ENCODE data around the gene PLEKHG2.

Gene PLEKHG2

GRCh38 chr19:39386557-39386956 lies 25.9 kb upstream of the PLEKHG2 start:
- DNase-seq (ENCODE audit: low read depth), result no peak
- TF ChIP-seq CTCF (conservative IDR thresholded peaks at IDR 0.05; ENCODE audit: low read depth, low read length), result no peak

GRCh38 chr19:39388657-39389056 lies 23.8 kb upstream of the PLEKHG2 start:
- no peak for TF ChIP-seq CTCF (conservative IDR thresholded peaks at IDR 0.05; ENCODE audit: low read depth, low read length)
- no peak for DNase-seq (ENCODE audit: low read depth)
- H3K4me3 ChIP-seq (ENCODE audit: low read depth, low read length), result no peak overlapping the region

More at GRCh38 chr19:39386557-39386956, 25.9 kb upstream of the PLEKHG2 start:
- no peak overlapping the region for H3K4me3 ChIP-seq (ENCODE audit: low read depth, low read length)

- no peak for TF ChIP-seq CTCF (conservative IDR thresholded peaks at IDR 0.05; ENCODE audit: low read depth, low read length)
- peak overlapping the region; percentile 97 for H3K4me3 ChIP-seq (ENCODE audit: low read depth, low read length)
- DNase-seq (ENCODE audit: low read depth), result no peak
These were observed 22.6 kb upstream of the PLEKHG2 start for GRCh38 chr19:39389631-39390414.

GRCh38 chr19:39390451-39390750 lies 22.1 kb upstream of the PLEKHG2 start:
- DNase-seq (ENCODE audit: low read depth), result no peak
- peak overlapping the region; percentile 97 for H3K4me3 ChIP-seq (ENCODE audit: low read depth, low read length)
- TF ChIP-seq CTCF (conservative IDR thresholded peaks at IDR 0.05; ENCODE audit: low read depth, low read length), result no peak

- TF ChIP-seq CTCF (conservative IDR thresholded peaks at IDR 0.05; ENCODE audit: low read depth, low read length), result no peak
- H3K4me3 ChIP-seq (ENCODE audit: low read depth, low read length), result peak within 1 kb of the TSS; percentile 98
- DNase-seq (ENCODE audit: low read depth), result peak; percentile 100
These were observed 21.6 kb upstream of the PLEKHG2 start, which contains the start of the genes MED29 and PAF1 for GRCh38 chr19:39390751-39391437. MED29 (plus strand) TSS chr19:39391378; CDS start chr19:39391423, 45 bp downstream. PAF1 (minus strand) TSS chr19:39391106; CDS start chr19:39390864, 242 bp downstream.

- DNase-seq (ENCODE audit: low read depth), result peak; percentile 90
- peak; percentile 93 for TF ChIP-seq CTCF (conservative IDR thresholded peaks at IDR 0.05; ENCODE audit: low read depth, low read length)
- H3K4me3 ChIP-seq (ENCODE audit: low read depth, low read length), result peak overlapping the region; percentile 11
These were observed 14.8 kb upstream of the PLEKHG2 start for GRCh38 chr19:39397360-39398296.

All from choroid plexus epithelial cell (primary cell).